Lower lobe of right lung (tissue), 2 donors: ENCODE results near the gene GPR183. TPM values are rescaled to one million over a fixed set of nuclear protein-coding genes. Genes with fewer than 3 reads are reported as not detected.

Experiments
- ATAC-seq, 2 donors: fragments of 200-7000 bp; cut with Tn5 transposase; one replicate each; pipeline ENCODE4 v1.9.1; 2020 to 2022; ENCODE audit warnings: mild to moderate bottlenecking in 2 of 2, moderate library complexity in 2 of 2
- DNase-seq: peaks from one replicate; pipeline ENCODE4 v3.0.0-alpha.2; 2020
- H3K27ac ChIP-seq: fragments of 200-600 bp; one replicate; pipeline ENCODE4 v1.8.0; 2022
- H3K27me3 ChIP-seq: fragments of 200-600 bp; one replicate; pipeline ENCODE4 v1.8.0; 2022; ENCODE audit warnings: low read depth
- H3K36me3 ChIP-seq: fragments of 200-600 bp; one replicate; pipeline ENCODE4 v1.8.0; 2022; ENCODE audit warnings: mild to moderate bottlenecking
- H3K4me1 ChIP-seq: fragments of 200-600 bp; one replicate; pipeline ENCODE4 v1.8.0; 2022
- H3K4me3 ChIP-seq: fragments of 200-600 bp; one replicate; pipeline ENCODE4 v1.8.0; 2022; ENCODE audit warnings: mild to moderate bottlenecking
- H3K9me3 ChIP-seq: fragments of 200-600 bp; one replicate; pipeline ENCODE4 v1.8.0; 2022
- CTCF ChIP-seq: fragments of 200-600 bp; IDR thresholded peaks from one replicate; pipeline ENCODE4 v1.8.0; 2022; ENCODE audit warnings: antibody characterized with exemption, mild to moderate bottlenecking
- intact Hi-C: fragments of 100-400 bp; cut with DNase I; formaldehyde crosslinking; loops from one replicate; pipeline ENCODE4 v1.11.0; 2022
- total RNA-seq: library from RNA; stranded (reverse); fragmentation: NEBNext Ultra II Directional; extraction: Animal tissue kit (Norgen Biotek cat#: 25700); gene quantifications from one replicate; pipeline ENCODE4 v1.2.1, GENCODE V29; 2021
- donor health status: DM: no; HTN: yes; CAD: no; lungs with severe emphysema.

Gene GPR183
- total RNA-seq, 1 donor from 2014 or later: 9.0 TPM

GRCh38 chr13:99347911-99348451, 40.8 kb upstream of the GPR183 start:
- H3K9me3 ChIP-seq: no peaks in the 10 kb centered on the region
- DNase-seq: no peak
- ATAC-seq: no peak
- H3K27me3 ChIP-seq: no peaks in the 10 kb centered on the region
- H3K4me3 ChIP-seq: no peak overlapping the region
- H3K4me1 ChIP-seq: no peaks in the 10 kb centered on the region
- intact Hi-C loops: no loop called here
- H3K36me3 ChIP-seq: peaks cover 62% of the 10 kb centered on the region
- no peak for TF ChIP-seq CTCF
- H3K27ac ChIP-seq: no peak overlapping the region

DNA sequence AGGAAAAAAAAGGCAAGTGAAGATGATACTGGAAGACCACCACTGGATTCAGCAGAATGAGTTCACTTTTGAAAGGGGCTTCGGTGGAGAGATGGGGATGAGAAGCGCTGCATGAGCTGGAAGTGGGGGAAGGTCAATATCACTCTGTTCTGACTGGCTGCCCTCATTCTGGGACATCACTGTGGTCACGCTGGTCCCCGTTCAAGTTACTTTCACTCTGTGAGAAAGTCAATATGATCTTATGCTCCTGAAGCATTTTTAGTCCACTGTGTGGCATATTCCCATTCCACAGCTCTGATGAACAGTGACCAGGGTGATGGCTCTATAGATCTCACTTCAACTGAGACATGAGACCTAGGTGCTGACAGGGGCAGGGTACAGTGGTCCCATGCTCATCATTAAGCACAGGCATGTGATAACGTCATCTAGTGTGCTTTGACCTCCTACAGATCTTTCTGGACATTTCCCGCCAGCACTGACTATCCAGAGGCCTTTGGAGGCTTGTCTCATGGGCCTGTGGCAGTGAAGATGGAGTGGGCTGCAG, 40.2 kb upstream of the GPR183 start:
- peaks cover 67% of the 10 kb centered on the region for H3K36me3 ChIP-seq
- H3K27ac ChIP-seq: no peak overlapping the region
- no peak overlapping the region for H3K4me3 ChIP-seq
- intact Hi-C loops: no loop called here
- H3K4me1 ChIP-seq: no peaks in the 10 kb centered on the region
- no peaks in the 10 kb centered on the region for H3K9me3 ChIP-seq
- no peak for DNase-seq
- no peak for TF ChIP-seq CTCF
- no peak for ATAC-seq
- no peaks in the 10 kb centered on the region for H3K27me3 ChIP-seq

DNA sequence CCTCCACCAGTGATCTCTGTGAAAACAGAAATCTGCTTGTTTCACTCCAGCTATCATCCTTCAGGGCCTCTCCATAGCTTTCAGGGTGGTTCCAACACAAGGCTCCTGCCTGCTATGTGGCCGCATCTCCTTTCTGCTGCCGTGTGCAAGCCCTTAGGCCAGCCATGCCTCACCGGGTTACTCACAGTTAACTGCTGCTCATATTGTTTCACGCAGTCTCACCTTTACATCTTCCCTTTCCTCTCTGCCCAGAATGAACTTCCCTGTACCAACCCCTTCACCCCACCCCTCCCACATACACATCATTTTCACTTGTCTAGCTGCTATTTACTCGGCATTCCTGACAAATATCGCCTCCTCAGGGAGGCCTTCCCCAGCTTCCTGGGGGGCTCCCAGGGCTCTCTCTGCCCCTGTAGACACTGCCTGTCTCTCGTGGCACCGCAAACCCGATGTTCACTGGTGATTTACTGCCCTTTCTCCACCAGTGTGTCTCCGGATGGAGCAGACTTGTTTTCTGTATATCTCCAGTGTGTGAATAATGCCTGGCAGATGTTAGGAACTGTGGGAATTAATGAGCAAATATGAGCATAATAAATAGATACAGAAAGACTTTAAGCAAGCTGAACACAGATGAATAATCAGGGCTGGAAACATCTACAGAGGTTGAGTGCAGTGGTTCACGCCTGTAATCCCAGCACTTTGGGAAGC, 39.3 kb upstream of the GPR183 start:
- ATAC-seq (no peak), DNase-seq (no peak)
- no peaks in the 10 kb centered on the region for H3K4me1 ChIP-seq
- no peak overlapping the region for H3K27ac ChIP-seq
- peaks cover 73% of the 10 kb centered on the region for H3K36me3 ChIP-seq
- no peak for TF ChIP-seq CTCF
- H3K9me3 ChIP-seq: no peaks in the 10 kb centered on the region
- no peaks in the 10 kb centered on the region for H3K27me3 ChIP-seq
- H3K4me3 ChIP-seq: no peak overlapping the region
- intact Hi-C loops: no loop called here

GRCh38 chr13:99345345-99345744, 38.1 kb upstream of the GPR183 start:
- peaks cover 84% of the 10 kb centered on the region for H3K36me3 ChIP-seq
- no peak for ATAC-seq

GRCh38 chr13:99344610-99345208, 37.5 kb upstream of the GPR183 start:
- Histone ChIP-seq H3K27me3 (no peaks in the 10 kb centered on the region), H3K27ac (no peak overlapping the region), H3K4me1 (no peaks in the 10 kb centered on the region), H3K4me3 (no peak overlapping the region), H3K9me3 (no peaks in the 10 kb centered on the region), H3K36me3 (peaks cover 86% of the 10 kb centered on the region)
- intact Hi-C loops: no loop called here
- DNase-seq (no peak), ATAC-seq (no peak)
- TF ChIP-seq CTCF: no peak

More at GRCh38 chr13:99345345-99345744, 38.1 kb upstream of the GPR183 start:
- intact Hi-C loops: no loop called here
- Histone ChIP-seq H3K27me3 (no peaks in the 10 kb centered on the region), H3K9me3 (no peaks in the 10 kb centered on the region), H3K4me3 (no peak overlapping the region), H3K27ac (no peak overlapping the region), H3K4me1 (no peaks in the 10 kb centered on the region)
- DNase-seq: no peak
- no peak for TF ChIP-seq CTCF
